PC-9 (cell line): ENCODE measurements around the gene PHYHD1. TPM values are rescaled to one million over a fixed set of nuclear protein-coding genes. Genes with fewer than 3 reads are reported as not detected.
A peak's percentile ranks its signal among the peaks of the same experiment; 100 is the strongest.

Experiments
- BruUV-seq: library from RNA; stranded (reverse); fragments of 400-500 nt; replicated peaks from 2 replicates; lab custom pipeline; 2021; lab: Mats Ljungman, UMichigan
- CTCF ChIA-PET: fragments of 300-600 bp; sonication (Branson Sonifier 250); formaldehyde crosslinking; loops from one replicate; lab custom pipeline; 2022; ENCODE audit warnings: antibody characterized with exemption; lab: Charles Lee
- POLR2A ChIA-PET: fragments of 300-600 bp; sonication (Branson Sonifier 250); formaldehyde crosslinking; loops from one replicate; lab custom pipeline; 2022; ENCODE audit warnings: antibody characterized with exemption; ENCODE audit not compliant: unreplicated experiment; lab: Charles Lee
- DNase-seq, 2 experiments: peaks; one replicate each; pipeline versions ENCODE4 v3.0.0 to v3.0.0-alpha.2; 2015 to 2022; ENCODE audit warnings: mixed read lengths in 1 of 2
- H2AFZ ChIP-seq: fragments of 200-600 bp; sonication (generic); 2 replicates; pipeline ENCODE4 v1.8.1; 2017; ENCODE audit warnings: antibody characterized with exemption
- H3F3A ChIP-seq: fragments of 200-600 bp; sonication (generic); 2 replicates; pipeline ENCODE4 v1.8.1; 2017; ENCODE audit warnings: antibody characterized with exemption, mild to moderate bottlenecking, low read depth; ENCODE audit not compliant: insufficient read depth
- H3K27ac ChIP-seq: fragments of 200-600 bp; sonication (generic); 2 replicates; pipeline ENCODE4 v1.6.1; 2016; ENCODE audit warnings: mixed run types
- H3K27me3 ChIP-seq: fragments of 200-600 bp; sonication (generic); 2 replicates; pipeline ENCODE4 v1.6.1; 2016; ENCODE audit warnings: low read depth, mixed run types; ENCODE audit not compliant: insufficient read depth
- H3K36me3 ChIP-seq: fragments of 200-600 bp; sonication (generic); 2 replicates; pipeline ENCODE4 v1.6.1; 2016; ENCODE audit warnings: low read depth, mixed run types
- H3K4me1 ChIP-seq: fragments of 200-600 bp; sonication (generic); replicated peaks from 2 replicates; pipeline ENCODE4 v1.6.1; 2016; ENCODE audit warnings: mixed run types; ENCODE audit not compliant: insufficient read depth
- H3K4me2 ChIP-seq: fragments of 200-600 bp; sonication (generic); 2 replicates; pipeline ENCODE4 v1.6.1; 2017; ENCODE audit warnings: mixed run types
- H3K4me3 ChIP-seq: fragments of 200-600 bp; sonication (generic); 2 replicates; pipeline ENCODE4 v1.6.1; 2016; ENCODE audit warnings: mixed run types
- H3K79me2 ChIP-seq: fragments of 200-600 bp; sonication (generic); 2 replicates; pipeline ENCODE4 v1.6.1; 2017; ENCODE audit warnings: low read depth, mixed run types
- H3K9me2 ChIP-seq: fragments of 200-600 bp; sonication (generic); 2 replicates; pipeline ENCODE4 v1.8.1; 2017; ENCODE audit warnings: mild to moderate bottlenecking; ENCODE audit not compliant: insufficient read depth
- H3K9me3 ChIP-seq: fragments of 200-600 bp; sonication (generic); 2 replicates; pipeline ENCODE4 v1.8.1; 2016; ENCODE audit warnings: low read depth; ENCODE audit not compliant: insufficient read depth
- H4K20me1 ChIP-seq: fragments of 200-600 bp; sonication (generic); 2 replicates; pipeline ENCODE4 v1.8.1; 2017; ENCODE audit not compliant: insufficient read depth
- EZH2 ChIP-seq: fragments of 200-600 bp; sonication (generic); IDR thresholded peaks from 2 replicates; pipeline ENCODE4 v1.8.0; 2017; ENCODE audit warnings: antibody characterized with exemption, low read depth
- intact Hi-C: fragments of 100-400 bp; cut with micrococcal nuclease; formaldehyde crosslinking; loops from one replicate; pipeline ENCODE4 v1.10.0; 2022; ENCODE audit not compliant: unreplicated experiment
- total RNA-seq: library from RNA; stranded (reverse); gene quantifications from 2 replicates; pipeline ENCODE4 v1.2.3, GENCODE V29; 2021
- TF ChIP-seq, protein P1 (sequence below): fragments of 200-600 bp; sonication (generic); conservative IDR thresholded peaks from 2 replicates; pipeline ENCODE4 v1.6.1; 2017; ENCODE audit warnings: mixed run types, antibody characterized with exemption, mild to moderate bottlenecking, moderate library complexity

The PHYHD1 gene
- total RNA-seq, 1 experiment from 2014 or later, result 4.2 TPM

DNA sequence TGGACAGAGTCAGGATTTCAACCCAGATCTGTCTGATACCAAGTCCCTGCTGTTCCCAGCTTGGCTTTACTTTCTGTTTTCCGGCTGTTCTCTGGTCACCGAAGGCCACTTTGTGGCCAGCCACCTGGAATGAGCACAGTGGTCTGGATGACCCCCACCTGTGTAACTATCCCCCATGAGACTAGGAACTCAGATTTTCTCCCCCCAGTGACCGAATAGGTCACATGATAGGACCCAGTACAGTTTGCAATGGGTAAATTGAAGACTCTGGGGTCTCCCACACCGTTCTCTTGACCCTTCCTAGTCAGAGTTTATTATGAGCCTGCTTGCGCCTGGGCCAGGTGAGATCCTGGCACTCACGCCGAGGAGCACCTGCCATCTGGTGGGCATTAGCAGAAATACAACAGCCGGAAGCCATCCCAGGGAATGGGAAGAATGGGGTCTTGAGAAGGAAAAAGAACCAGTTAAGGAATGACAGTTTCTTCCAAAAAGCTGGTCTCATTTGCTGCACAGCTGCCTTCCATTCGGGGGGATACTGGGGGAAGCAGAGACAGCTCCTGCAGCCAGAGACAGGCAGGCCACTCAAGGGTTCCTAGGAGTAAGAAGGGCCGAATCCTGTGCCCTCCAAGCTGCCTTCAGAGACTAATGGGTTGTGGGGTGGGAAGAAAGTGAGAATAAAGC, 7.1 kb downstream of the PHYHD1 start:
- intact Hi-C loops, result loop anchor here (1.0 to 5.0 kb wide), 5 partner anchors 35 to 196 kb away; partner anchors contain the start of gene LRRC8A
- H4K20me1 ChIP-seq, result no peaks in the 10 kb centered on the region
- no peaks in the 10 kb centered on the region for H3K4me1 ChIP-seq
- H3K4me2 ChIP-seq, result no peak overlapping the region
- no peaks in the 10 kb centered on the region for H3K27me3 ChIP-seq
- no peaks in the 10 kb centered on the region for H3K9me3 ChIP-seq
- ChIA-PET CTCF (interaction anchor here (0.6 to 1.4 kb wide), 7 partner anchors 10 to 76 kb away, joined by 3 to 6 read pairs (median 4); no protein-coding TSS in a partner anchor), POLR2A (no interaction called here)
- TF ChIP-seq, protein P1, sequence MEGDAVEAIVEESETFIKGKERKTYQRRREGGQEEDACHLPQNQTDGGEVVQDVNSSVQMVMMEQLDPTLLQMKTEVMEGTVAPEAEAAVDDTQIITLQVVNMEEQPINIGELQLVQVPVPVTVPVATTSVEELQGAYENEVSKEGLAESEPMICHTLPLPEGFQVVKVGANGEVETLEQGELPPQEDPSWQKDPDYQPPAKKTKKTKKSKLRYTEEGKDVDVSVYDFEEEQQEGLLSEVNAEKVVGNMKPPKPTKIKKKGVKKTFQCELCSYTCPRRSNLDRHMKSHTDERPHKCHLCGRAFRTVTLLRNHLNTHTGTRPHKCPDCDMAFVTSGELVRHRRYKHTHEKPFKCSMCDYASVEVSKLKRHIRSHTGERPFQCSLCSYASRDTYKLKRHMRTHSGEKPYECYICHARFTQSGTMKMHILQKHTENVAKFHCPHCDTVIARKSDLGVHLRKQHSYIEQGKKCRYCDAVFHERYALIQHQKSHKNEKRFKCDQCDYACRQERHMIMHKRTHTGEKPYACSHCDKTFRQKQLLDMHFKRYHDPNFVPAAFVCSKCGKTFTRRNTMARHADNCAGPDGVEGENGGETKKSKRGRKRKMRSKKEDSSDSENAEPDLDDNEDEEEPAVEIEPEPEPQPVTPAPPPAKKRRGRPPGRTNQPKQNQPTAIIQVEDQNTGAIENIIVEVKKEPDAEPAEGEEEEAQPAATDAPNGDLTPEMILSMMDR, result peak; percentile 95
- TF ChIP-seq EZH2, result no peak
- DNase-seq, result peak in 1 of 2 experiments; percentile 70
- H3K79me2 ChIP-seq, result no peaks in the 10 kb centered on the region
- H2AFZ ChIP-seq, result no peak overlapping the region
- no peak overlapping the region for H3K4me3 ChIP-seq
- no peak overlapping the region for H3K27ac ChIP-seq
- no TSS peak for BruUV-seq
- H3F3A ChIP-seq, result peaks cover 7% of the 10 kb centered on the region; the same call in 1 of the 2 replicates
- H3K36me3 ChIP-seq, result no peaks in the 10 kb centered on the region
- no peaks in the 10 kb centered on the region for H3K9me2 ChIP-seq

DNA sequence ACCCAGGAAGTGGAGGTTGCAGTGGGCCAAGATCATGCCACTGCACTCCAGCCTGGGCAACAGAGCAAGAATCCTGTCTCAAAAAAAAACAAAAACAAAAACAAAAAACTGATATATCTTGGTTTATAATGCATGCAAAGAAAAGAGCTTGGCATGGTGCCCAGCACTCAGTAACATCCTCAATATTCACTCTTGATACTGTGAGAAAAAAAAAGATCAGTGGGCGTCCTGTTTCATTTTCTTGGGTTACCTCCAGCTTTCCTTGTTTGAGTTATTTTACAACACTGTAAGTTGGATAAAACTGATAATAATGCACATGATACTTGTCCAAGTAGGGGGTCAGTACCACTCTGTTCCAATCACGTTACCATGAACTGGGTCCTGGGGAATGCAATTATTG, 7.8 kb downstream of the PHYHD1 start:
- ChIA-PET CTCF (interaction anchor here (0.6 to 1.4 kb wide), 7 partner anchors 9 to 76 kb away, joined by 3 to 8 read pairs (median 4); no protein-coding TSS in a partner anchor), POLR2A (no interaction called here)
- Histone ChIP-seq H3K4me3 (no peak overlapping the region), H3K9me3 (no peaks in the 10 kb centered on the region), H3K4me2 (no peak overlapping the region), H3K9me2 (no peaks in the 10 kb centered on the region), H3F3A (peaks cover 6% of the 10 kb centered on the region; the same call in 1 of the 2 replicates), H3K27me3 (no peaks in the 10 kb centered on the region), H4K20me1 (no peaks in the 10 kb centered on the region), H3K27ac (no peak overlapping the region), H3K36me3 (no peaks in the 10 kb centered on the region), H2AFZ (no peak overlapping the region), H3K79me2 (no peaks in the 10 kb centered on the region), H3K4me1 (no peaks in the 10 kb centered on the region)
- intact Hi-C loops, result loop anchor here (1.0 to 5.0 kb wide), 5 partner anchors 36 to 196 kb away; partner anchors contain the start of gene LRRC8A
- TF ChIP-seq, protein P1, result no peak
- no peak for TF ChIP-seq EZH2
- DNase-seq, result no peak
- BruUV-seq, result no TSS peak

DNA sequence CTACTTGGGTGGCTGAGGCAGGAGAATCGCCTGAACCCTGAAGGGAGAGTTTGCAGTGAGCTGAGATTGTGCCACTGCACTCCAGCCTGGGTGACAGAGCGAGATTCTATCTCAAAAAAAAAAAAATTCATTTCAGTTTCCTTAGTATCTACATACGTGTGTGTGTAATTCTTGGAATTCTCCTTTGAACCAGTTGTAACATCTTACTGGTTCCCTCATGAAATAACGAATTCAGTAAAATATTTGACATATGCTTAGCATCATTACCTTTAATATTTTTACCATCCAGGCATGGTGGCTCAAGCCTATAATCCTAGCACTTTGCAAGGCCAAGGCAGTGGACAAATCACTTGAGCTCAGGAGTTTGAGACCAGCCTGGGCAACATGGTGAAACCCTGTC, 8.8 kb downstream of the PHYHD1 start:
- ChIA-PET POLR2A (no interaction called here), CTCF (interaction anchor here (0.7 kb wide), 1 partner anchor 19 kb away, joined by 3 read pairs; no protein-coding TSS in a partner anchor)
- no peak overlapping the region for H2AFZ ChIP-seq
- no peaks in the 10 kb centered on the region for H3K79me2 ChIP-seq
- no peaks in the 10 kb centered on the region for H3K36me3 ChIP-seq
- H3K27me3 ChIP-seq, result no peaks in the 10 kb centered on the region
- H3K9me3 ChIP-seq, result no peaks in the 10 kb centered on the region
- H3F3A ChIP-seq, result peaks cover 6% of the 10 kb centered on the region; the same call in 1 of the 2 replicates
- intact Hi-C loops, result loop anchor here (2.0 to 5.0 kb wide), 2 partner anchors 37 to 197 kb away; no protein-coding TSS in a partner anchor
- no peaks in the 10 kb centered on the region for H3K4me1 ChIP-seq
- H4K20me1 ChIP-seq, result no peaks in the 10 kb centered on the region
- H3K4me2 ChIP-seq, result no peak overlapping the region
- no peak for DNase-seq
- no peak overlapping the region for H3K4me3 ChIP-seq
- no TSS peak for BruUV-seq
- no peak overlapping the region for H3K27ac ChIP-seq
- no peak for TF ChIP-seq EZH2
- TF ChIP-seq, protein P1, result no peak
- no peaks in the 10 kb centered on the region for H3K9me2 ChIP-seq
